ENCODE results near the gene ESM1. TPM values are rescaled to one million over a fixed set of nuclear protein-coding genes. Genes with fewer than 3 reads are reported as not detected.

Gene ESM1
- total RNA-seq, 1 experiment from 2014 or later: not detected

DNA sequence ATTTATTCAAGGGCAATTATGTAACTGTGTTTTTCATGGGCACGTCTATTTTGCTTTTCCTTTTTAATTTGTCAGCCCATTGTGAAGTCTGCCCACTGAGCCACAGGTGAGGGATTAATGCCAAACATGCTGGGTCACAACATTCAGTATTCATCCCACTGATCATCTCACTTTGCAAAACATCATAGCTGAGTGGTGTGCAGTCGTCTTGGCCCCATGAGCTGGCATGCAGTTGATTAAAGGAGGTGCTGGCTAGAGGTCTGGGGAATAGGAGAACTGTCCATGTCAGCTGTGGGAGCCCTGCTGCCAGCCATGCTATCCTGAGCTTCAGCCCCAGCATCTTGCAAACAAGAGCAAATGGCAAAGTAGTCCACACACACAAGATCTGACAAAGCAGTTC is 11.7 kb upstream of the ESM1 start:
- no peak for DNase-seq
- Mint-ChIP-seq H3K4me3 (ENCODE audit: low read depth, unreplicated experiment) (no peak overlapping the region), H3K36me3 (ENCODE audit: insufficient read depth, unreplicated experiment) (no peaks in the 10 kb centered on the region), H3K4me1 (ENCODE audit: low read depth, unreplicated experiment) (no peaks in the 10 kb centered on the region), H3K9me3 (ENCODE audit: low read depth, unreplicated experiment) (no peaks in the 10 kb centered on the region), H3K27ac (ENCODE audit: unreplicated experiment) (no peak overlapping the region), H3K27me3 (ENCODE audit: unreplicated experiment) (peaks cover 83% of the 10 kb centered on the region)
- TF ChIP-seq, protein P1, sequence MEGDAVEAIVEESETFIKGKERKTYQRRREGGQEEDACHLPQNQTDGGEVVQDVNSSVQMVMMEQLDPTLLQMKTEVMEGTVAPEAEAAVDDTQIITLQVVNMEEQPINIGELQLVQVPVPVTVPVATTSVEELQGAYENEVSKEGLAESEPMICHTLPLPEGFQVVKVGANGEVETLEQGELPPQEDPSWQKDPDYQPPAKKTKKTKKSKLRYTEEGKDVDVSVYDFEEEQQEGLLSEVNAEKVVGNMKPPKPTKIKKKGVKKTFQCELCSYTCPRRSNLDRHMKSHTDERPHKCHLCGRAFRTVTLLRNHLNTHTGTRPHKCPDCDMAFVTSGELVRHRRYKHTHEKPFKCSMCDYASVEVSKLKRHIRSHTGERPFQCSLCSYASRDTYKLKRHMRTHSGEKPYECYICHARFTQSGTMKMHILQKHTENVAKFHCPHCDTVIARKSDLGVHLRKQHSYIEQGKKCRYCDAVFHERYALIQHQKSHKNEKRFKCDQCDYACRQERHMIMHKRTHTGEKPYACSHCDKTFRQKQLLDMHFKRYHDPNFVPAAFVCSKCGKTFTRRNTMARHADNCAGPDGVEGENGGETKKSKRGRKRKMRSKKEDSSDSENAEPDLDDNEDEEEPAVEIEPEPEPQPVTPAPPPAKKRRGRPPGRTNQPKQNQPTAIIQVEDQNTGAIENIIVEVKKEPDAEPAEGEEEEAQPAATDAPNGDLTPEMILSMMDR (IDR thresholded peaks at IDR 0.05; ENCODE audit: unreplicated experiment): no peak
- BruUV-seq (replicated peaks): no TSS peak
- CTCF ChIA-PET: no interaction called here
- intact Hi-C loops (cut with micrococcal nuclease; ENCODE audit: unreplicated experiment): no loop called here

DNA sequence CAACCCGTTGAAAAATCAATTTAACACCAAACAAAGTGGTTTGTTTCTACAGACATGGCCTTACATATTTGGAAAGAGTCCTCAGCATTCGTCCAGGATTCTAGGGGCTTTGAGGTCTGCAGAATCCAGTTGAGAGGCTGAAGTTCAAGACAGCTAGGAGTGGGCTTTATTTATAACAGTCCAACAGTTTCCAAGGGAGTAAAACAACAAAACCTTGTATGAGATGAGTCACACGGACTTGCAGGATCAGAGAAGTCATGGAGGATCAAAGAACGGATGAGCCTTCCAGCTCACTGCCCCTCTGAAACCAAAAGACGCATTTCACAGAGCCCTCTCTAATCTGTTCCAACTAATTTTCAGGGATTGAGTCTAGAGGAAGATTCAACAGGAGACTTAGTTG is 11.1 kb upstream of the ESM1 start:
- BruUV-seq (replicated peaks): no TSS peak

GRCh38 chr5:54995168-54995567 is 9.8 kb upstream of the ESM1 start:
- Mint-ChIP-seq H3K4me1 (ENCODE audit: low read depth, unreplicated experiment) (no peaks in the 10 kb centered on the region), H3K27ac (ENCODE audit: unreplicated experiment) (no peak overlapping the region), H3K36me3 (ENCODE audit: insufficient read depth, unreplicated experiment) (no peaks in the 10 kb centered on the region), H3K4me3 (ENCODE audit: low read depth, unreplicated experiment) (no peak overlapping the region), H3K9me3 (ENCODE audit: low read depth, unreplicated experiment) (no peaks in the 10 kb centered on the region), H3K27me3 (ENCODE audit: unreplicated experiment) (peaks cover 88% of the 10 kb centered on the region)
- CTCF ChIA-PET: no interaction called here
- TF ChIP-seq, protein P1 (IDR thresholded peaks at IDR 0.05; ENCODE audit: unreplicated experiment): no peak
- intact Hi-C loops (cut with micrococcal nuclease; ENCODE audit: unreplicated experiment): no loop called here
- no peak for DNase-seq
- no TSS peak for BruUV-seq (replicated peaks)

More for the DNA sequence above, 11.1 kb upstream of the ESM1 start:
- H3K36me3 Mint-ChIP-seq (ENCODE audit: insufficient read depth, unreplicated experiment): no peaks in the 10 kb centered on the region
- no peak overlapping the region for H3K27ac Mint-ChIP-seq (ENCODE audit: unreplicated experiment)
- intact Hi-C loops (cut with micrococcal nuclease; ENCODE audit: unreplicated experiment): no loop called here
- no peaks in the 10 kb centered on the region for H3K4me1 Mint-ChIP-seq (ENCODE audit: low read depth, unreplicated experiment)
- no peaks in the 10 kb centered on the region for H3K9me3 Mint-ChIP-seq (ENCODE audit: low read depth, unreplicated experiment)
- CTCF ChIA-PET: no interaction called here
- DNase-seq: no peak
- TF ChIP-seq, protein P1 (IDR thresholded peaks at IDR 0.05; ENCODE audit: unreplicated experiment): no peak
- peaks cover 88% of the 10 kb centered on the region for H3K27me3 Mint-ChIP-seq (ENCODE audit: unreplicated experiment)
- no peak overlapping the region for H3K4me3 Mint-ChIP-seq (ENCODE audit: low read depth, unreplicated experiment)

DNA sequence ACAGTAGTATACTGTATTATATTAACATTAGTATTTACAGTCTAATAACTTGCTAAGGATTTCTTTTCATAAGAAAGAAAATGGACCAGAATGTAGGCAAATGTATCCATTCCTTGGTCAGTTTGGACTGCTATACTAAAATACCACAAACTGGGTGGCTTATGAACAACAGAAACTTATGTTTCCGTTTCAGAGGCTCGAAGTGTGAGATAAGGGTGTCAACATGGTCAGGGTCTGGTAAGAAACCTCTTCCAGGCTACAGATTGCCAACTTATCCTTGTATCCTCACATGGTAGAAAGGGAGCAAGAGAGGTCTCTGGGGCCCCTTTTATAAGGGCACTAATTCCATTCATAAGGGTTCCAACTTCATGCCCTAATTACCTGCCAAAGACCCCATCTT is 9.2 kb upstream of the ESM1 start:
- H3K9me3 Mint-ChIP-seq (ENCODE audit: low read depth, unreplicated experiment): no peaks in the 10 kb centered on the region
- CTCF ChIA-PET: no interaction called here
- H3K4me1 Mint-ChIP-seq (ENCODE audit: low read depth, unreplicated experiment): no peaks in the 10 kb centered on the region
- intact Hi-C loops (cut with micrococcal nuclease; ENCODE audit: unreplicated experiment): no loop called here
- no peak overlapping the region for H3K4me3 Mint-ChIP-seq (ENCODE audit: low read depth, unreplicated experiment)
- DNase-seq: no peak
- BruUV-seq (replicated peaks): no TSS peak
- no peak overlapping the region for H3K27ac Mint-ChIP-seq (ENCODE audit: unreplicated experiment)
- no peaks in the 10 kb centered on the region for H3K36me3 Mint-ChIP-seq (ENCODE audit: insufficient read depth, unreplicated experiment)
- peaks cover 88% of the 10 kb centered on the region for H3K27me3 Mint-ChIP-seq (ENCODE audit: unreplicated experiment)
- TF ChIP-seq, protein P1 (IDR thresholded peaks at IDR 0.05; ENCODE audit: unreplicated experiment): no peak

Data from Calu3 (cell line).